Diencephalon (tissue), 1 donor: ENCODE results near the gene SLC6A18. TPM values are rescaled to one million over a fixed set of nuclear protein-coding genes. Genes with fewer than 3 reads are reported as not detected.

ENCODE experiments used
- total RNA-seq: library from RNA; depleted of rRNA; stranded (reverse); fragments of >200 nt; gene quantifications from one replicate; pipeline ENCODE4 v1.2.3, GENCODE V29; 2014

Gene SLC6A18
- total RNA-seq = not detected

GRCh38 chr5:1225081-1225480 is at the start of gene SLC6A18:
SLC6A18 (plus strand) TSS chr5:1225381; CDS start chr5:1225478, 97 bp downstream.

GRCh38 chr5:1201327-1202025 is 23.7 kb upstream of the SLC6A18 start, which contains the start of gene SLC6A19:
SLC6A19 (plus strand) TSS chr5:1201595; CDS start chr5:1201651, 56 bp downstream.

GRCh38 chr5:1294835-1295649 is 69.9 kb downstream of the SLC6A18 start, which contains the start of gene TERT:
TERT (minus strand) TSS chr5:1295068; CDS start chr5:1294989, 79 bp downstream.

Other genes with a start within 250 kb of the SLC6A18 start
- 5.3 TPM for gene NKD2, start 216.6 kb upstream of the SLC6A18 start, total RNA-seq
- gene SLC12A7, start 113.3 kb upstream of the SLC6A18 start, total RNA-seq = 10.6 TPM
- gene SLC6A19, start 23.8 kb upstream of the SLC6A18 start, total RNA-seq = not detected
- gene TERT, start 69.7 kb downstream of the SLC6A18 start, total RNA-seq = under 0.01 TPM
- gene CLPTM1L, start 119.7 kb downstream of the SLC6A18 start, total RNA-seq = 124 TPM
- 12.5 TPM for gene SLC6A3, start 220.1 kb downstream of the SLC6A18 start, total RNA-seq